SIG-M5 treated with dmso at 0.1 percent for 504 hours (cell line): ENCODE data around the gene OTOP2.

Source experiments
- DNase-seq: peaks from one replicate; lab custom pipeline; 2025; ENCODE audit not compliant: unreplicated experiment; lab: John Stamatoyannopoulos, UW

Gene OTOP2

GRCh38 chr17:74923538-74924249, 379 bp upstream of the OTOP2 start:
- DNase-seq, result no peak

DNA sequence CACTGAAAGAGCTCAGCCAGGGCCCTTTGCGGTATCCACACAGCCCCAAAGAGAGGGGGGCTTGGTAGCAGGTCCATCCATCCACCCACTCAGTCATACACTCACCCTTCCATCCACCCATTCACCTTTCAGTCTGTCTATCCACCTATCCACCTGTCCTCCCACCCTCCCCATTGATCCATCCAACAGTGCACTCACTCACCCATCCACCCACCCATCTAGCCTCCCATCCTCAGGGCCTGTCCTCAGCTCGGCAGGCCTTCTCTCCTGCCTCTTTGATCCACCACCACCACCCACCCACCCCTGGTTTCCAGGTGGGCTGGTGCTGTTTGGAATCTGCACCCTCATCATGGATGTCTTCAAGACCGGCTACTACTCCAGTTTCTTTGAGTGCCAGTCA, 1.2 kb downstream of the OTOP2 start:
- DNase-seq, result no peak

DNA sequence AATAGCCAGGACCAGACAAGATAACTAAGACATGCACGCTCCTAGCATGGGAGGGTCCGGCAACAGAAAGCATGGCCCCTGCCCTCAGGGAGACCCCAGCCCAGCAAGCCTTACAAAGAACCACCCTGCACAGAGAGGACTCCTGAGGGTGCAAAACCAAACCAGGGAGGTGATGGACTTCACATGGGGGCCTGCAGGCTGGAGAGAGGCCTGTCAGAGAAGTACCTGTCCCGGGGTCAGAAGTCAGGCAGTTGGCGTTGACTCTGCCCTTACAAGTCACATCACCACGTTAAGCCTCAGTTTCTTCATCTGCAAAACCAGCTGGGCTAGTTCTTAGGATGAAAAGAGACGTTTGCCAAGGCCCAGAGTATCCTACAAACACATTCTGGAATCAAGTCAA, 4.7 kb downstream of the OTOP2 start:
- DNase-seq, result no peak

DNA sequence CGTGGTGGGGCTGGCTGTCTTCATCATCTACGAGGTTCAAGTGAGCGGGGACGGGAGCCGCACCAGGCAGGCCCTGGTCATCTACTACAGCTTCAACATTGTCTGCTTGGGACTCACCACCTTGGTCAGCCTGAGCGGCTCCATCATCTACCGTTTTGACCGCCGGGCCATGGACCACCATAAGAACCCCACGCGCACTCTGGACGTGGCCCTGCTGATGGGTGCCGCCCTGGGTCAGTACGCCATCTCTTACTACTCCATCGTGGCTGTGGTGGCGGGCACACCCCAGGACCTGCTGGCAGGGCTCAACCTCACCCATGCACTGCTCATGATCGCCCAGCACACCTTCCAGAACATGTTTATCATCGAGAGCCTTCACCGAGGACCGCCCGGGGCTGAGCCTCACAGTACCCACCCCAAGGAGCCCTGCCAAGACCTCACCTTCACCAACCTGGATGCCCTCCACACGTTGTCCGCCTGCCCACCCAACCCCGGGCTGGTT, 6.5 kb downstream of the OTOP2 start:
- no peak for DNase-seq

GRCh38 chr17:74935048-74935447, 11.0 kb downstream of the OTOP2 start:
- no peak for DNase-seq

- no peak for DNase-seq
Observed at GRCh38 chr17:74935585-74936469, 11.8 kb downstream of the OTOP2 start, which contains the start of gene OTOP3. OTOP3 (plus strand) TSS chr17:74935898; CDS start chr17:74935922, 24 bp downstream.

- DNase-seq, result no peak
Observed at GRCh38 chr17:74936470-74936799, 12.4 kb downstream of the OTOP2 start.

- DNase-seq, result no peak
Observed at GRCh38 chr17:74937064-74938051, 13.3 kb downstream of the OTOP2 start.

GRCh38 chr17:74938194-74938950, 14.3 kb downstream of the OTOP2 start:
- DNase-seq, result no peak

DNA sequence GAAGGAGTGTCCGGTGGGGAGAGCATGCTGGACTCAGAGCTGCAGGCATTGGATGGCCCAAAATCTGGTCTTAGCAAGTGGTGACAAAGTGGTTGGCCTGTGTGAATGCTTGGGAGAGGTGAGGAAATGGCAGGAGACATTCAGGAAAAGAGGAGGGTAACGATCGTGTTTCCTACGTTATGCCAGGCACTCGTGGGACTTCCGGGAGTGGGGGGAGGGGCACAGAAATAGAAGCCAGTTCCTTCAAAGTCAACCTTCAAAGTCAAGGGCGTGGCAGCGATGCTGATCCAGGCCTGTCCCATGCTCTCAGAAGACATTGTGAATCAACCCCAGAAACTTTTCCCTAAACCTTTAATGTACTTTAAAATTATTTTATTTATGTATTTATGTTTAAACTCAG, 15.5 kb downstream of the OTOP2 start:
- no peak for DNase-seq

- DNase-seq, result no peak
Observed at GRCh38 chr17:74941128-74941725, 17.2 kb downstream of the OTOP2 start.

- DNase-seq, result no peak
Observed at GRCh38 chr17:74943808-74944522, 19.9 kb downstream of the OTOP2 start.

- DNase-seq, result no peak
Observed at GRCh38 chr17:74945543-74945942, 21.5 kb downstream of the OTOP2 start.

DNA sequence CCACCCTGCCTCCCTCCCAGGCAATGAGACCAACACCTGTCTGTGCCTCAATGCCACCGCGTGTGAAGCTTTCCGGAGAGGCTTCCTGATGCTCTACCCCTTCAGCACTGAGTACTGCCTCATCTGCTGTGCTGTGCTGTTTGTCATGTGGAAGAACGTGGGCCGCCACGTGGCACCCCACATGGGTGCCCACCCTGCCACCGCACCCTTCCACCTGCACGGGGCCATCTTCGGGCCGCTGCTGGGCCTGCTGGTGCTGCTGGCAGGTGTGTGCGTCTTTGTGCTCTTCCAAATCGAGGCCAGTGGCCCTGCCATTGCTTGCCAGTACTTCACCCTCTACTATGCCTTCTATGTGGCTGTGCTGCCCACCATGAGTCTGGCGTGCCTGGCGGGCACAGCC, 22.6 kb downstream of the OTOP2 start:
- no peak for DNase-seq

DNA sequence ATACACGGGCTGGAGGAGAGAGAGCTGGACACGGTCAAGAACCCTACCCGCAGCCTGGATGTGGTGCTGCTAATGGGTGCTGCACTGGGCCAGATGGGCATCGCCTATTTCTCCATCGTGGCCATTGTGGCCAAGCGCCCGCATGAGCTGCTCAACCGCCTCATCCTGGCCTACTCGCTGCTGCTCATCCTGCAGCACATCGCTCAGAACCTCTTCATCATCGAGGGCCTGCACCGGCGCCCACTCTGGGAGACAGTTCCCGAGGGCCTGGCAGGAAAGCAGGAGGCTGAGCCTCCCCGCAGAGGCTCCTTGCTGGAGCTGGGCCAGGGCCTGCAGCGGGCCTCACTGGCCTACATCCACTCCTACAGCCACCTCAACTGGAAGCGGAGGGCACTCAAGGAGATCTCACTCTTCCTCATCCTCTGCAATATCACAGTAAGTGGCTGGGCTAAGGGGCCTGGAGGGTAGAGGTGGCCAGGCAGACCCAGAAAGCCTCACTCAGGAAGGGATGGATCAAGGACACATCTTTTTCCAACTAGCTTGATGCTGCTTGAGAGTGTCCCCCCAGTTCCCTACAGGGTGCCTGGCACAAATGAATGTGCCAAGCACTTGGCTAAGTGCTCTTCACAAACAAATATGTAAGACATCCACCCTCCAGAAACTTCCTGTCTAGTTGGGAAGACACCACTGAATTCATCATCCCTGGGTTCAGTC, 23.1 kb downstream of the OTOP2 start:
- no peak for DNase-seq

- DNase-seq, result no peak
Observed at GRCh38 chr17:74949455-74950115, 25.5 kb downstream of the OTOP2 start.

DNA sequence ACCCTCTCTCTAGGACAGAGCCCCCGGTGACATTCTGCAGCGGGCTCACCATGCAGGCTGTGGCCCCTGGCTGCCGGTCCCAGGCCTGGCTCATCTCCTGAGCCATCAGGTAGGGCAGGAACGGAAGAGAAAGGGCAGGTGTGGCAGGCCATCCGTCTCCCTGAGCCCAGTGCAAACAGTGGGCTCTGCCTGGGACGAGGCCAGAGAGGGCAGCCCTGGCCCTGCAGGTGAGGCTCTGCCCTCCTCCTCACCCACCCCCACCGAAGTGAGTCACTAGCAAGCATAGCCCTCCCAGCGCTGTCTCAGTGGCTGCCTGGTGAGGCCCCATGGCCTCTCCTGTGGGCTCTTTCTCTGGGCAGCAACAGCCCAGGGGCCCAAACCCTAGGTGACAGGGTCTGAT, 26.1 kb downstream of the OTOP2 start:
- DNase-seq, result no peak

DNA sequence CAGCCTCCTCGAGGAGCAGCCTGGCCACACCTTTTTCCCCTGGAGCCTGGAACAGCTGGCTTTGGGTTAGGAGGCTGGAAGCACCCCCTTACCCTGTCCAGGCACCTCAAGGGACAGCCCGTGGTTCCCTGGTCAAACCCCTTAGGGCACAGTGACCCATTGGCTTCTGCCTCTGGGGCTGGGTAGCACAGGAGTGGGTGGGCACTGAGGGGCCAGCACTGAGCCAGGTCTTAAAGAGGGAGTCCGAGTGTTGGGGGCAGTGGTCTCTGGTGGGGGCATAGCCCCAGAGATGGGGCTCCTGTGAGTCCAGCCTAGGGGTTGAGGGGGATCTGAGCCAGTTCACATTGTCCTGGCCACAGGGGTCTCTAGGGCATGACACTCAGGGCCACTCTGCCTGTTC, 27.0 kb downstream of the OTOP2 start:
- no peak for DNase-seq
